Measurements from ENCODE around the gene ZC3H15. TPM values are rescaled to one million over a fixed set of nuclear protein-coding genes. Genes with fewer than 3 reads are reported as not detected.

ZC3H15 gene
- total and polyA plus RNA-seq, 2 of the 8 experiments (the other 6 are each of a cell fraction or from before 2014, with no cell fraction given) = 32.0 to 80.8 TPM

GRCh38 chr2:186540941-186541340, 54.9 kb downstream of the ZC3H15 start:
- no peaks in the 10 kb centered on the region for H3K9me3 ChIP-seq (ENCODE audit: insufficient read depth in 2 of 2, low read depth in 1 of 2, low read length in 1 of 2)
- no peak overlapping the region for H3K4me3 ChIP-seq (ENCODE audit: extremely low read depth in 1 of 4, insufficient read depth in 2 of 4, low read depth in 3 of 4, low read length in 4 of 4)
- no peak overlapping the region for H4K8ac ChIP-seq (ENCODE audit: extremely low read depth, insufficient read depth, low read length)
- H3K27me3 ChIP-seq (replicated peaks in 1 of 4; ENCODE audit: control insufficient read depth in 3 of 4, extremely low read depth in 1 of 4, insufficient read depth in 3 of 4, low read length in 3 of 4) = no peaks in the 10 kb centered on the region
- no peak overlapping the region for H3K9ac ChIP-seq (replicated peaks in 1 of 4; ENCODE audit: extremely low read depth in 1 of 4, low read depth in 3 of 4, low read length in 3 of 4)
- H2AK5ac ChIP-seq (ENCODE audit: low read depth, low read length) = no peak overlapping the region
- no peaks in the 10 kb centered on the region for H3K79me1 ChIP-seq (ENCODE audit: low read depth, low read length)
- H3K36me3 ChIP-seq (ENCODE audit: control insufficient read depth in 2 of 4, insufficient read depth in 4 of 4, low read length in 3 of 4) = no peaks in the 10 kb centered on the region
- WGBS, 2 experiments (ENCODE audit: extremely low coverage in 1 of 2, insufficient coverage in 1 of 2, insufficient read length in 1 of 2, insufficient replicate concordance in 2 of 2, low coverage in 1 of 2, low lambda C conversion rate in 2 of 2, missing lambda C conversion rate in 1 of 2) = 82% methylated on average over 4 of the region's 4 CpGs; no CpG with 5 or more reads in 1 of the 2 experiments
- H3K14ac ChIP-seq (ENCODE audit: insufficient read length) = no peak overlapping the region
- no peaks in the 10 kb centered on the region for H3K79me2 ChIP-seq (ENCODE audit: control insufficient read depth in 1 of 2, insufficient read depth in 2 of 2, low read length in 2 of 2)
- H3K18ac ChIP-seq (ENCODE audit: extremely low read depth, low read length) = no peak overlapping the region
- CTCF ChIA-PET (ENCODE audit: partially characterized antibody) = interaction anchor here (1.0 to 2.3 kb wide), 3 partner anchors 10 to 37 kb away, joined by 3 to 16 read pairs (median 3); no protein-coding TSS in a partner anchor
- no peak overlapping the region for H4K91ac ChIP-seq (replicated peaks; ENCODE audit: insufficient read length, low read length)
- H3K4ac ChIP-seq (replicated peaks; ENCODE audit: insufficient read length, low read depth, low read length) = no peak overlapping the region
- no peak overlapping the region for H2AFZ ChIP-seq (ENCODE audit: low read length)
- peaks cover 0 to 6% (median 4%) of the 10 kb centered on the region in 4 experiments; a peak in 4 of 7 replicates for H3K4me1 ChIP-seq (replicated peaks in 1 of 4; ENCODE audit: control insufficient read depth in 3 of 4, insufficient read depth in 4 of 4, low read length in 3 of 4)
- H2BK5ac ChIP-seq (ENCODE audit: low read depth, low read length) = no peak overlapping the region
- H2BK120ac ChIP-seq (replicated peaks; ENCODE audit: low read depth, low read length) = no peak overlapping the region
- H3K4me2 ChIP-seq (ENCODE audit: insufficient read depth in 1 of 2, low read depth in 2 of 2, low read length in 2 of 2) = no peak overlapping the region
- no peaks in the 10 kb centered on the region for H3K23me2 ChIP-seq (ENCODE audit: low read depth, low read length)
- no peak overlapping the region for H3K56ac ChIP-seq (replicated peaks; ENCODE audit: insufficient read length, low read depth, low read length)
- DNase-seq (ENCODE audit: low read depth in 1 of 2, low spot score in 2 of 2) (no peak), FAIRE-seq (no peak)
- H3K23ac ChIP-seq (ENCODE audit: insufficient read length) = no peak overlapping the region
- H3K27ac ChIP-seq (ENCODE audit: low read depth, low read length) = no peak overlapping the region
- no peak overlapping the region for H2BK15ac ChIP-seq (ENCODE audit: low read length)
- H4K20me1 ChIP-seq (replicated peaks in 1 of 2; ENCODE audit: control insufficient read depth in 1 of 2, insufficient read depth in 2 of 2, low read length in 2 of 2) = no peaks in the 10 kb centered on the region
- POLR2A ChIA-PET (ENCODE audit: partially characterized antibody) = interaction anchor here (0.8 to 1.9 kb wide), 3 partner anchors 16 to 55 kb away, joined by 4 to 6 read pairs (median 4); partner anchors contain the start of genes ITGAV and ZC3H15
- H2BK20ac ChIP-seq (ENCODE audit: low read length) = no peak overlapping the region
- H2BK12ac ChIP-seq (ENCODE audit: low read depth, low read length) = no peak overlapping the region
- no peak overlapping the region for H4K5ac ChIP-seq (ENCODE audit: insufficient read length, low read depth, low read length)
- TF ChIP-seq TCF12 (IDR thresholded peaks at IDR 0.05; ENCODE audit: low read depth, low read length) (no peak), EP300 (IDR thresholded peaks at IDR 0.05; ENCODE audit: borderline replicate concordance in 1 of 2, low read depth in 2 of 2, low read length in 2 of 2) (no peak), ATF3 (IDR thresholded peaks at IDR 0.05; ENCODE audit: insufficient read depth, low read depth, low read length) (no peak), RFX5 (IDR thresholded peaks at IDR 0.05; ENCODE audit: borderline replicate concordance, low read depth, low read length) (no peak), SP1 (IDR thresholded peaks at IDR 0.05; ENCODE audit: low read depth, low read length) (no peak), RAD21 (IDR thresholded peaks at IDR 0.05 in 1 of 2, conservative IDR thresholded peaks at IDR 0.05 in 1 of 2; ENCODE audit: low read depth in 2 of 2, low read length in 2 of 2) (no peak), BRCA1 (IDR thresholded peaks at IDR 0.05; ENCODE audit: low read depth, low read length) (no peak), CBX5 (IDR thresholded peaks at IDR 0.05; ENCODE audit: low read depth, low read length) (no peak), RBBP5 (IDR thresholded peaks at IDR 0.05; ENCODE audit: borderline replicate concordance, low read depth, low read length) (no peak), ATF2 (IDR thresholded peaks at IDR 0.05; ENCODE audit: low read length) (no peak), GABPA (IDR thresholded peaks at IDR 0.05; ENCODE audit: borderline replicate concordance, insufficient read depth, low read length) (no peak)

Data from H1 (cell line).